ENCODE data around the gene SSB.

The SSB gene

DNA sequence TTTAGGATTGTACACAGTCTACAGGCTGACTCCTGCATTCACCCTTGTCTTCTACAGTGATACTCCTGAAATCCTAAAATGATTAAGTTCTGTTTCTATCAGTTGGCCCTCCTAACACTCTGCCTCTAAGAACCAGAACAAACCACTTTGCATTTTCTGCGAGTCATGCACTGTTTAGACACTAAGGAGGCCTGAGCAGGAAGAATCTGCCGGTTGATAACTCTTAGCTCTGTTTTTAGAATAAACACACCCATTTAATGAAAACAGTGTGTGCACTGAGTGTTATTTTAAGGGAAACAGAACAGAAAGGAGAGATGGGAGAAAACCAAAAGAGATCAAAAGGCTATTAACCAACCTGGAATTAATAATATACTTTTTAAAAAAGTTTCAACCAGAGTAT lies 22.9 kb upstream of the SSB start:
- DNase-seq: no peak
- H3K36me3 Mint-ChIP-seq (ENCODE audit: low read depth): peaks cover 15% of the 10 kb centered on the region
- peaks cover 25% of the 10 kb centered on the region for H3K4me1 Mint-ChIP-seq
- TF ChIP-seq, protein P1, sequence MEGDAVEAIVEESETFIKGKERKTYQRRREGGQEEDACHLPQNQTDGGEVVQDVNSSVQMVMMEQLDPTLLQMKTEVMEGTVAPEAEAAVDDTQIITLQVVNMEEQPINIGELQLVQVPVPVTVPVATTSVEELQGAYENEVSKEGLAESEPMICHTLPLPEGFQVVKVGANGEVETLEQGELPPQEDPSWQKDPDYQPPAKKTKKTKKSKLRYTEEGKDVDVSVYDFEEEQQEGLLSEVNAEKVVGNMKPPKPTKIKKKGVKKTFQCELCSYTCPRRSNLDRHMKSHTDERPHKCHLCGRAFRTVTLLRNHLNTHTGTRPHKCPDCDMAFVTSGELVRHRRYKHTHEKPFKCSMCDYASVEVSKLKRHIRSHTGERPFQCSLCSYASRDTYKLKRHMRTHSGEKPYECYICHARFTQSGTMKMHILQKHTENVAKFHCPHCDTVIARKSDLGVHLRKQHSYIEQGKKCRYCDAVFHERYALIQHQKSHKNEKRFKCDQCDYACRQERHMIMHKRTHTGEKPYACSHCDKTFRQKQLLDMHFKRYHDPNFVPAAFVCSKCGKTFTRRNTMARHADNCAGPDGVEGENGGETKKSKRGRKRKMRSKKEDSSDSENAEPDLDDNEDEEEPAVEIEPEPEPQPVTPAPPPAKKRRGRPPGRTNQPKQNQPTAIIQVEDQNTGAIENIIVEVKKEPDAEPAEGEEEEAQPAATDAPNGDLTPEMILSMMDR (IDR thresholded peaks at IDR 0.05): no peak
- H3K9me3 Mint-ChIP-seq: peaks cover 4% of the 10 kb centered on the region
- peak overlapping the region; percentile 57 for H3K4me3 Mint-ChIP-seq
- H3K27ac Mint-ChIP-seq: peak overlapping the region; percentile 91
- no peaks in the 10 kb centered on the region for H3K27me3 Mint-ChIP-seq (ENCODE audit: low read depth, poor library complexity)

DNA sequence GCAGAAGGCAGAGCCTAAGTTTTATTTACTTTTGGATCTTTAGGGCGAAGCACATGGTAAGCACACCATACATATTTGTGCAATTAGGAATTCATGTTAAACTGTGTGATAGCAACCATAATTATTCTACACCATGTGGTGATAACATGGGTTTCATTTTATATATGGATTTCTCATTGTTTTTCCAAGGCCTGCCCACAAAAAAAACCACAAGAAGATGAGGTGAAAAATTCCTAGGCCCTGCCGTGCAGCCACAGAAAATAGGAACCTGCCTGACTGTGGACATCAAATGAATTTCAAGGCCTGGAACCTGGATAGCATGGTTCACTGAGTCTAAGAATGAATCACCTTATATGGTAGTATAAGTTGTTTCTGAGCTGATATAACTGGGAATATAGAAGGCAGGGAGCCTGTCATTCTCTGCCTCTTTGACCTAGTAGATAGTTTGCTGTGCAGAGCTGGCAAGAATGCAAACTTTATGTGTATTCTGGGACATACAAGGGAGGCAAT lies 22.4 kb upstream of the SSB start:
- Mint-ChIP-seq H3K27me3 (ENCODE audit: low read depth, poor library complexity) (no peaks in the 10 kb centered on the region), H3K4me1 (peaks cover 25% of the 10 kb centered on the region), H3K9me3 (peaks cover 4% of the 10 kb centered on the region), H3K36me3 (ENCODE audit: low read depth) (peaks cover 15% of the 10 kb centered on the region), H3K4me3 (no peak overlapping the region), H3K27ac (peak overlapping the region; percentile 91)
- TF ChIP-seq, protein P1 (IDR thresholded peaks at IDR 0.05): no peak
- no peak for DNase-seq

DNA sequence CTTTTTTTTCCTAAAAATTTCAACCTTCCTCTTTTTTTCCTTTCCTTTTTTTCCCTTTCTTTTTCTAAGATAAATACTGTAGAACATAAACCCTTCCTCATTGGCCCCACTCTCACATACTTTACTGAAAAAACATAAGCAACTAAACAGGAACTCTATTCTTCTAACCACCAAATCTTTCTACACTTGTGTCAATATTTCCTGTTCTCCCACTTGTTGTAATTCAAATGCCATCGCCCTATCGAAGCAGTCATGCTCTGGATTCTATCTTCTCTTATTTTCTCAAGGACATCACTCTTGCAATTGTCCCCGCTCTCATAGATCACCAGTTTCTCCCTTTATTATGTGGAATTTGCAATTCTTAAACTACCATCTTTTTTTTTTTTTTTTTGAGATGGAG lies 20.2 kb upstream of the SSB start:
- Mint-ChIP-seq H3K9me3 (peaks cover 4% of the 10 kb centered on the region), H3K27me3 (ENCODE audit: low read depth, poor library complexity) (no peaks in the 10 kb centered on the region), H3K4me3 (no peak overlapping the region), H3K36me3 (ENCODE audit: low read depth) (peaks cover 15% of the 10 kb centered on the region), H3K27ac (peak overlapping the region; percentile 41), H3K4me1 (peaks cover 25% of the 10 kb centered on the region)
- TF ChIP-seq, protein P1 (IDR thresholded peaks at IDR 0.05): no peak
- DNase-seq: no peak

DNA sequence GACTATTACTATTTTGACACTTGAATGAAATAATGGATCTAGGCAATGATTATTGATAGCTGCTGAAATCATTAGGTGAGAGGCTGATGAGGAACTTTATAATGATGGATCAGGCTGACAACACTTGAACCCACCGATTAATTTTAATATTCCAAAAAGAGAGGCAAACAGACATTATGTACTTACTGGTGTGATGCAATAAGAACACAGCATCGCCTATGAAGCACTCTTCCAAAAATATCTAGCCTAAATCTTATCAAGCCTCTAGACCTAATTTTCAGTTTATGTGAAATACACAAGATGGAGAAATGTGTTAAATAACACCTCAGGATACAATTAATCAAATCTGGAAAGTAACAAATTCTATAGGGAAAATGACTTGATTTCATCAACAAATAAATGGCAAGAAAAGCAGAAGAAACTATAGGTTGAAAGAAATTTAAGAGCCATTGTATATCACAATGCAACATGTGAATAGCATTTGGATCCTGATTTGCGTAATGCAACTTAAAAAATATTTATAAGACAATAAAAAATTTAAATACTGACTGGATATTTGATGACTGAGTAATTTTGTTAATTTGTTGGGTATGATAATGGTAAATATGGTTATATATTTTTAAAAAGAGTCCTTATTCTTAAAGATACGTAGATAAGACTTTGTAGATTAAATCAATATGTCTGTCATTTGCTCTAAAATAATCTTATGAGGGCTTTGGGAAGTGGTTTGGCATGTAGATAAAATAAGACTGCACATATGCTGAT lies 17.2 kb upstream of the SSB start:
- Mint-ChIP-seq H3K27ac (no peak overlapping the region), H3K27me3 (ENCODE audit: low read depth, poor library complexity) (no peaks in the 10 kb centered on the region), H3K36me3 (ENCODE audit: low read depth) (peaks cover 15% of the 10 kb centered on the region), H3K9me3 (peaks cover 4% of the 10 kb centered on the region), H3K4me1 (peaks cover 17% of the 10 kb centered on the region), H3K4me3 (no peak overlapping the region)
- TF ChIP-seq, protein P1 (IDR thresholded peaks at IDR 0.05): no peak
- no peak for DNase-seq

DNA sequence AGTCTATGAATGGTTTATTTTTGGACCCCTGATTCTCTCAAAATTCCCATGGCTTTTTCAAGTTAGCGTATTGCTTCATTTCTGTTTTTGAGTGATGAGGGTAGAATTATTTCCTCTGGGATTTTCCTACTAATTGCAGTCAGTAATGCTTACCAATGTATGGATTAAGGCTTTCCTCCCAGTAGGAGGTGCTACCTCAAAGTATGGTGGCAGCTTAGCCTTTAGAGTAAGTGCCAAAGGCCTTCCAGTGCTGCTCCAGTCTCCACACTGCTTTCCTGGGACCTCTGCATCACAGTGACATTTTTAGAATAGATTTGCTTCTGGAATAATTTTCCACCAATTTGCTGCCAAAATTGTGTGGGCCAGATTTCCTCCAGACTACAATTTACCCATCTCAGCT lies 16.2 kb upstream of the SSB start:
- no peaks in the 10 kb centered on the region for H3K27me3 Mint-ChIP-seq (ENCODE audit: low read depth, poor library complexity)
- peaks cover 11% of the 10 kb centered on the region for H3K4me1 Mint-ChIP-seq
- peaks cover 16% of the 10 kb centered on the region for H3K36me3 Mint-ChIP-seq (ENCODE audit: low read depth)
- no peak for DNase-seq
- TF ChIP-seq, protein P1 (IDR thresholded peaks at IDR 0.05): no peak
- H3K4me3 Mint-ChIP-seq: no peak overlapping the region
- H3K27ac Mint-ChIP-seq: no peak overlapping the region
- peaks cover 4% of the 10 kb centered on the region for H3K9me3 Mint-ChIP-seq

DNA sequence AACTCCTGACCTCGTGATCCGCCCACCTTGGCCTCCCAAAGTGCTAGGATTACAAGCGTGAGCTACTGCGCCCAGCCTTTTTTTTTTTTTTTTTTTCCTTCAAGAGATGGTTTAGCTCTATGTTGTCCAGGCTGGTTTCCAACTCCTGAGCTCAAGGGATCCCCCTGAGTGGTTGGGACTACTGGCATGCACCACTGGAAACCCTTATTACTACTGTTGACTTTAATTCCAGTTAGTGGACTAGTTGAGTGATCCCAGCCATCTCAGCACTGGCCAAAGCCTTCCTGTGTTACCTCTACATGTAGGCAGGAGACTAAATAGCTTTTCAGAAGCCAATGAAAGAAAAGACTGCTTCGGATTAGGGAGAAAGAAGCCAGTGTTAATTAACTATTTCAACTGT lies 8.1 kb upstream of the SSB start:
- H3K36me3 Mint-ChIP-seq (ENCODE audit: low read depth): peaks cover 28% of the 10 kb centered on the region
- no peak overlapping the region for H3K4me3 Mint-ChIP-seq
- no peaks in the 10 kb centered on the region for H3K9me3 Mint-ChIP-seq
- H3K27ac Mint-ChIP-seq: no peak overlapping the region
- no peak for DNase-seq
- TF ChIP-seq, protein P1 (IDR thresholded peaks at IDR 0.05): no peak
- no peaks in the 10 kb centered on the region for H3K27me3 Mint-ChIP-seq (ENCODE audit: low read depth, poor library complexity)
- peaks cover 5% of the 10 kb centered on the region for H3K4me1 Mint-ChIP-seq

All from nephron progenitor cell (in vitro differentiated cells).